BE2C (cell line): ENCODE measurements around the gene B3GALT6. TPM values are rescaled to one million over a fixed set of nuclear protein-coding genes. Genes with fewer than 3 reads are reported as not detected.

Experiments
- DNase-seq: peaks from one replicate; pipeline ENCODE4 v3.0.0-alpha.2; 2020
- H3K27me3 ChIP-seq: fragments of 250-450 bp; sonication (Bioruptor Pico); 2 replicates; pipeline ENCODE4 v1.5.1; 2020; ENCODE audit warnings: mild to moderate bottlenecking
- H3K36me3 ChIP-seq: fragments of 250-450 bp; sonication (Bioruptor Pico); 2 replicates; pipeline ENCODE4 v1.5.1; 2020; ENCODE audit warnings: mild to moderate bottlenecking
- H3K4me1 ChIP-seq: fragments of 250-450 bp; sonication (Bioruptor Pico); 2 replicates; pipeline ENCODE4 v1.5.1; 2020
- H3K4me3 ChIP-seq: 2 replicates; pipeline ENCODE4 v1.5.1; 2011; ENCODE audit warnings: low read depth, low read length
- H3K9me3 ChIP-seq: fragments of 250-450 bp; sonication (Bioruptor Pico); 2 replicates; pipeline ENCODE4 v1.5.1; 2020
- CTCF ChIP-seq: IDR thresholded peaks from 2 replicates; pipeline ENCODE4 v1.5.1; 2012; ENCODE audit warnings: mild to moderate bottlenecking, low read depth, low read length
- polyA plus RNA-seq: library from polyadenylated mRNA; unstranded; fragments of >200 nt; gene quantifications from one replicate; pipeline ENCODE4 v1.2.1, GENCODE V29; 2012; ENCODE audit warnings: low read depth, missing spikeins; ENCODE audit not compliant: insufficient read length, insufficient read depth

Gene B3GALT6
- polyA plus RNA-seq: 33.8 TPM

GRCh38 chr1:1232208-1232795, at the start of gene B3GALT6:
TSS of gene B3GALT6 (plus strand) at chr1:1232237. CDS start at chr1:1232279, 42 bp downstream.
- TF ChIP-seq CTCF: no peak
- peaks cover 33% of the 10 kb centered on the region for H3K36me3 ChIP-seq

DNA sequence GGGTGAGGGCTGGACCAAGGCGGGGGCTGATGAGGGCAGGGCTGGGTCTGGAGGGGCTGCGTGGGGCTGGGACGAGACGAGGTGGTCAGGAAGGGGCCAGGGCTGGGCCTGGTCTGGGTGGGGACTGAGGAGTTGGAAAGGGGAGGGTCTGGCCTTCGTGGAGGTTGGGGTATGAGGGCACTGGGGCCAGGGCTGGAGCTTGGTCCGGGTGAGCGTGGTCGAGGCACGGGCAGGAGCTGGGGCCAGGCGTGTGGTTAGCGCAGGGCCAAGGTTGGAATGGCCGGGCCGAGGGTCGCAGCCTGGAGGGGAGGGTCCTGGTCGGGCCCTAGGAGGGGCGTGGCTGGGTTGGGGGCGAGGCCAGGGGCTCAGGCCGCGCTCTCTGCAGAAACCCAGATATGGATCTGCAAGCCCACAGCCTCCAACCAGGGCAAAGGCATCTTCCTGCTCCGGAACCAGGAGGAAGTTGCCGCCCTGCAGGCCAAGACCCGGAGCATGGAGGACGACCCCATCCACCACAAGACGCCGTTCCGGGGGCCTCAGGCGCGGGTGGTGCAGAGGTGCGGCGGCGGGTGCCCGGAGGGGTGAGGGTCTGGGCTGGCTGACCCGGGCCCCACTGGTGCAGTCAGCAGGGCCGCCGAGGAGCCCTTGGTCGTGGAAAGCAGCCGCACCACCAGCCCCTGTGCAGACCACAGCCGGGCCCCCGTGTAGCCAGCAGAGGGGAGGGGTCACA, 49.4 kb upstream of the B3GALT6 start:
- no peaks in the 10 kb centered on the region; the same call in 1 of the 2 replicates for H3K27me3 ChIP-seq
- H3K36me3 ChIP-seq: no peaks in the 10 kb centered on the region
- peak; percentile 14 for DNase-seq
- no peaks in the 10 kb centered on the region; the same call in 1 of the 2 replicates for H3K4me1 ChIP-seq
- no peaks in the 10 kb centered on the region for H3K9me3 ChIP-seq
- no peak for TF ChIP-seq CTCF
- H3K4me3 ChIP-seq: no peak overlapping the region

More at GRCh38 chr1:1232208-1232795, at the start of gene B3GALT6:
- Histone ChIP-seq H3K27me3 (no peaks in the 10 kb centered on the region; the same call in 1 of the 2 replicates), H3K4me3 (peak within 1 kb of the TSS; percentile 95), H3K4me1 (peaks cover 3% of the 10 kb centered on the region), H3K9me3 (peaks cover 6% of the 10 kb centered on the region)
- DNase-seq: no peak

GRCh38 chr1:1183221-1183747, 48.8 kb upstream of the B3GALT6 start:
- Histone ChIP-seq H3K4me1 (no peaks in the 10 kb centered on the region; the same call in 1 of the 2 replicates), H3K9me3 (no peaks in the 10 kb centered on the region), H3K36me3 (no peaks in the 10 kb centered on the region), H3K27me3 (no peaks in the 10 kb centered on the region), H3K4me3 (no peak overlapping the region)
- peak; percentile 7 for DNase-seq
- TF ChIP-seq CTCF: no peak

DNA sequence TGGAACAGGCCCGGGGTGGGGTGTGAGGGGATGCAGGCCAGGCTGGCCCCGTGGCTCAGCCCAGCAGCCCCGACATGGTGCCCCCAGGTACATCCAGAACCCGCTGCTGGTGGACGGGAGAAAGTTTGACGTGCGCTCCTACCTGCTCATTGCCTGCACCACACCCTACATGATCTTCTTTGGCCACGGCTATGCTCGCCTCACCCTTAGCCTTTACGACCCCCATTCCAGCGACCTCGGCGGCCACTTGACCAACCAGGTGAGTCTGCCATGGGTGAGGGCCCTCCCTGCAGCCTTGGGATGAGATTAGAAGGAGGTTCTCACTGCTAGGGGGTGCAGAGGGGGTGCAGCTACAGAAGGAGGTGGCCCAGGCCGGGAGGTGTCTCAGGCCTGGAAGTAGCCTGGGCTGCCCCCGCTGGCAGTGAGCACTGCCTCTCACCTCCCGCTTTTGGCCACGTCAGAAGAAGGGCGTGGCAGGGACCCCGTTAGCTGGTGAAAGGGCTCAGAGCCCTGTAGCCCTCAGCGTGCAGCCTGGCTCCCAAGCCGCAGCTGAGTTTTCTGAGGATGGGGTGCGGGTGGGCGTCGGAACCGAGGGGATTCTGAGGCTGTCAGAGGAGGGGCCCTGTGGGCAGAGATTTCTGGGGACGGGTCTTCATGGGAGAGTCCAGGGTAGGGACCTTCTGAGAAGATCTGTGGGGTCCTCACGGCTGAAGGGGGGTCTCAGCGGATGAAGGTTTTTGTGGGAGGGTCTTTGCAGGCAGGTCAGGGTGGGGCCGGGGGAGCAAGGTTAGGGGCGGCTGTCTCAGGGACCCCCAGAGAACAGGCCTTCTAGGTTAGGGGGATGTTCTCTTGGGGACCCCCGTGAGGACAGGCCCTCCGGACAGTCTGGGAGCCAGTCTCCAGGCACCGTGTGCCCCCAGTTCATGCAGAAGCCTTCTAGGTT, 47.9 kb upstream of the B3GALT6 start:
- DNase-seq: peak; percentile 4
- no peaks in the 10 kb centered on the region; the same call in 1 of the 2 replicates for H3K4me1 ChIP-seq
- H3K4me3 ChIP-seq: no peak overlapping the region
- H3K27me3 ChIP-seq: no peaks in the 10 kb centered on the region
- H3K9me3 ChIP-seq: no peaks in the 10 kb centered on the region
- no peaks in the 10 kb centered on the region for H3K36me3 ChIP-seq
- TF ChIP-seq CTCF: no peak

GRCh38 chr1:1185101-1185765, 46.8 kb upstream of the B3GALT6 start:
- Histone ChIP-seq H3K27me3 (no peaks in the 10 kb centered on the region), H3K36me3 (no peaks in the 10 kb centered on the region), H3K4me3 (no peak overlapping the region), H3K9me3 (no peaks in the 10 kb centered on the region), H3K4me1 (no peaks in the 10 kb centered on the region; the same call in 1 of the 2 replicates)
- DNase-seq: peak; percentile 18
- TF ChIP-seq CTCF: no peak
